ENCODE measurements around the gene PPRC1.

DNA sequence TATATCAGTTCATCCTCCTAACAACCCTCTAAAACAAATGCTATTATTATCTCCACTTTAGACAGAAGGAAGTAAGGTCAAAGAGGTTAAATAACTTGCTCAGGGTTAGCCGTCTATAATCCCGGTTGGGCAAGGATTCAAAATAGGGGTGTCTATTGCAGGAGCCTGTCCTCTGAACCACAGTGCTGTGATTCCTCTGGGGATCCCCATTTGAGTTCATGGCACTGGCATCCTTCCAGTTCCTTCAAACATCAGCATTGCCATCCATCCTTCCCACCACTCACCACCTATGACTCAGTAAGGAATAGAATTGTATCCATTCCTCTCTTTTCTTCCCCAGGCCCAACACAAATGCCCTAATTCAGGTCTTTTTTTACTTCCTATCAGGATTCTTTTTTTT lies 42.1 kb upstream of the PPRC1 start:
- TF ChIP-seq, protein P1, sequence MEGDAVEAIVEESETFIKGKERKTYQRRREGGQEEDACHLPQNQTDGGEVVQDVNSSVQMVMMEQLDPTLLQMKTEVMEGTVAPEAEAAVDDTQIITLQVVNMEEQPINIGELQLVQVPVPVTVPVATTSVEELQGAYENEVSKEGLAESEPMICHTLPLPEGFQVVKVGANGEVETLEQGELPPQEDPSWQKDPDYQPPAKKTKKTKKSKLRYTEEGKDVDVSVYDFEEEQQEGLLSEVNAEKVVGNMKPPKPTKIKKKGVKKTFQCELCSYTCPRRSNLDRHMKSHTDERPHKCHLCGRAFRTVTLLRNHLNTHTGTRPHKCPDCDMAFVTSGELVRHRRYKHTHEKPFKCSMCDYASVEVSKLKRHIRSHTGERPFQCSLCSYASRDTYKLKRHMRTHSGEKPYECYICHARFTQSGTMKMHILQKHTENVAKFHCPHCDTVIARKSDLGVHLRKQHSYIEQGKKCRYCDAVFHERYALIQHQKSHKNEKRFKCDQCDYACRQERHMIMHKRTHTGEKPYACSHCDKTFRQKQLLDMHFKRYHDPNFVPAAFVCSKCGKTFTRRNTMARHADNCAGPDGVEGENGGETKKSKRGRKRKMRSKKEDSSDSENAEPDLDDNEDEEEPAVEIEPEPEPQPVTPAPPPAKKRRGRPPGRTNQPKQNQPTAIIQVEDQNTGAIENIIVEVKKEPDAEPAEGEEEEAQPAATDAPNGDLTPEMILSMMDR (IDR thresholded peaks at IDR 0.05; ENCODE audit: low read length) = no peak
- TF ChIP-seq EZH2 (IDR thresholded peaks at IDR 0.05; ENCODE audit: borderline replicate concordance, low read length) = no peak
